Activated CD4-positive, CD25-positive, alpha-beta regulatory T cell treated with anti-CD3 and anti-CD28 coated beads, Interleukin-2, amount 50 U/mL, for 24 hours (primary cell): ENCODE measurements around the gene TYW1B.
"Not testable (repeated sequence)": the region's sequence is repeated elsewhere in the genome, so short reads cannot be mapped to it uniquely, and the experiment has no call there.

ENCODE experiments used
- ATAC-seq, 2 donors: fragments of 150-1000 bp; cut with Tn5 transposase; one replicate each; pipeline ENCODE4 v1.10.0; 2021; ENCODE audit warnings: mild to moderate bottlenecking in 1 of 2, moderate library complexity in 1 of 2

TYW1B gene

GRCh38 chr7:72753781-72754180 lies 74.2 kb downstream of the TYW1B start:
- ATAC-seq: no peak

GRCh38 chr7:72753229-72753628 lies 74.8 kb downstream of the TYW1B start:
- not testable (repeated sequence) for ATAC-seq

GRCh38 chr7:72751978-72752377 lies 76.0 kb downstream of the TYW1B start:
- no peak for ATAC-seq

DNA sequence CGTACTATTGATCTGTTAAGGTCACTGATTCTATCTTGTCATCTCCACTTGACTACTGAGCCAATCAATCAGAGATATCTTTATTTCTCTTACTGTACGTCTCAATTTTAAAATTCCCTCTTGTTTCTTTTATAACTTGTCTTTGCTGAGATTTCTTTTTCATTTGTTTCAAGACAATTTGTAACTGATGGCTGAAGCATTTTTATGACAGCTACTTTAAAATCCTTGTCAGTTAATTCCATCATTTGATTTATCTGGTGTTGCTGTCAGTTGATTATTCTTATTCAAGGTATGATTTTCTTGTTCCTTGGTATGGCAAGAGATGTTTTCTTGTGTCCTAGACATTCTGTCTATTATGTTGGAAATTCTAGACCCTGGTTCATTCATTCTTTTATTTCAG lies 76.6 kb downstream of the TYW1B start:
- ATAC-seq: no peak

DNA sequence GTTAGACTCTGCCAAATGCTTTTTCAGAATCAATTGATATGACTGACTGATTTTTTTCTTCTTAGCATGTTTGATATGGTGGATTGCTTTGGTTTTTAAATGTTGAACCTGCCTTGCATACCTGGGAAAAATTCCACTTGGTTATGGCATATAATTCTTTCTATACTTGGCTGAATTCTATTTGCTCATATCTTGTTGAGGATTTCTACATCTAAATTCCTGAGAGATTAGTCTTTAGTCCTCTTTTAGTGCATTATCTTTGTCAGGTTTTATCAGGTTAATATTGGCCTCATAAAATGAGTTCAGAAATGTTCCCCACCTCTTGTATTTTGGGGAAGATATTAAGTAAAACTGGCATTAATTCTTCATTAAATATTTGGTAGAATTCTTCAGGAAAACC lies 79.4 kb downstream of the TYW1B start:
- not testable (repeated sequence) for ATAC-seq

- ATAC-seq: not testable (repeated sequence)
Measured at GRCh38 chr7:72744244-72744926, 83.6 kb downstream of the TYW1B start.

DNA sequence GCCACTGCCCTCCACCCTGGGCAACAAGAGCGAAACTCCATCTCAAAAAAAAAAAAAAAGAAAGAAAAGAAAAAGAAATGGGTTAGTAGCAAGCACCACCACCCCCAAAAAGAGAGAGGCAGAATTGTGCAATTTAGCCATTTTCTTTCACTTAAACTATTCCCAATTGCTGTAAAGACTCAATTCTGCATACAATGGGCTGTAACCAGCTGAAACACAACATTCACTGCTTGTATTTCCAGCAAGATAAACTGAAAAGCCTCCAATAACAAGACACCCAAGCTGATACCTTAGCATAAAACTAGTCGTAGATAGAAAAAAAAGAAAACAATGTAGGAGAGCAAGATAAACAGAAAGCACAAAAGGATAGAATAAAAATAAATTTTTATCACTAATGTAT lies 84.2 kb downstream of the TYW1B start:
- not testable (repeated sequence) for ATAC-seq

GRCh38 chr7:72739716-72740115 lies 88.3 kb downstream of the TYW1B start:
- ATAC-seq: not testable (repeated sequence)

DNA sequence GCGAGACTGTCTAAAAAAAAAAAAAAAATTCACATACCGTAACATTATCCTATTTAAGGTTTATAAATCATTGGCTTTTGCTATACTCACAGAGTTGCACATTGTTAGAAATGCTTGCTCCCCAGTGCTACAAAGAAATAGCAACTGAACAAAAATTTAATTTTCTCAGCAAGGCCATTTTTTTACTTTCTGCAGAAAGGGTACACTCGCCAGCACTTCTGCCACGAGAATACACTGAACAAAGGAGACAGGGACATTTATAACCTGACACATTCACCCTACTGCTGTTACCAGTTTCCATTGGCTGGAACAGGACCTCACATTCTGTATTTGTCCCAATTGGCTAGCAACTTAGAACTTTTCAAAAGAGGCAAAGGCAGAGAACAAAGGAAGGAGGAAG lies 92.1 kb downstream of the TYW1B start:
- not testable (repeated sequence) for ATAC-seq

DNA sequence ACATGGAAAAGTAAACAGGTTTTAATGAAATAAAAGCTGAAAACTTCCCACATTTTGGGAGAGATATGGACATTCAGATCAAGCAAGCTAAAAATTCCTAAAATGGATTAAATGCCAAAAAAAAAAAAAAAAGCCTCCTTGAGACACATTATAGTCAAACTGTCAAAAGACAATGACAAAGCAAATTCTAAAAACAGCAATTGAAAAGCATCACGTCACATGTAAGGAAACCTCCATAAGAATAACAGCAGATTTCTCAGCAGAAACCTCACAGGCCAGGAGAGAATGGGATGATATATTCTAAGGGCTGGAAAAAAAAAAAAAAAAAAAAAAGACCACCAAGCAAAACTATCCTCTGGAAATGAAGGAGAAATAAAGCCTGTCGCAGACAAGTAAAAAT lies 97.2 kb downstream of the TYW1B start:
- ATAC-seq: not testable (repeated sequence)

GRCh38 chr7:72730384-72730783 lies 97.6 kb downstream of the TYW1B start:
- not testable (repeated sequence) for ATAC-seq

DNA sequence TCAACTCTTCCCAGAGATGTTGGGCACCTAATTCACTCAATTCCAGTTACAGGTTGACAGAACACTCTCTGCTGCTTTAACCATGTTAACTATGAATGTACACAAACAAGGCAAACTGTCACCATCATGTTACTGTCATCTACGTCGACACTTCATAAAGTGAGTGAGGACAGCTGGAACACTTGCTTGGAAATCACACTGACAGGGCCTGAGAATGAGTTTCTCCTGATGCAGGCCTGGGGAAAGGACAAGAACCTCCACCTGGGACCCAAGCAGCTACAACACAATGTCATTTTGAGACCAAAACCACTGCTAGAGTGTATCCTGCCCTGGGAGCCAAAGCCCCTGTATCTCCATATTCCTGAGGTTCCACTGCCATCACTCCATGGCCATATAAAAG lies 98.9 kb downstream of the TYW1B start:
- not testable (repeated sequence) for ATAC-seq

DNA sequence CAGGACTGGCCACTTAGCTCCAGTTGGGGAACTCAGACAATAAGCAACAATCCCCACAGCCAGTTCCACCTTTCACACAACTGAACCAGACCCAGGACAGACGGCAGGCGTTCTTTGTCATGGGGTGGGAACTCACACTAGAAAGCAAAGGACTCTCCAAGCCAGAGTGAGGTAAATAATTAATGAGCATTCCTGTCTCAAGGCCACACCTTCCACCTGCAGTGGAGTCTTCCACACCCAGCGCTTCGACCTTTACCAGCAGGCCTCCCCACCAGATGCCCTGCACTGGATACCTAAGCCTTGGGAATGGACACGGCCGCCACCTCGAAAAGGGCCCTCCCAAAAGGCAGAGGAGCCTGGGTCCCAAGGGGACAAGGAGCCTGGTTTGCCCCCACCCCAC lies 105.3 kb downstream of the TYW1B start:
- not testable (repeated sequence) for ATAC-seq

- ATAC-seq: not testable (repeated sequence)
Measured at GRCh38 chr7:72720890-72721289, 107.1 kb downstream of the TYW1B start.

DNA sequence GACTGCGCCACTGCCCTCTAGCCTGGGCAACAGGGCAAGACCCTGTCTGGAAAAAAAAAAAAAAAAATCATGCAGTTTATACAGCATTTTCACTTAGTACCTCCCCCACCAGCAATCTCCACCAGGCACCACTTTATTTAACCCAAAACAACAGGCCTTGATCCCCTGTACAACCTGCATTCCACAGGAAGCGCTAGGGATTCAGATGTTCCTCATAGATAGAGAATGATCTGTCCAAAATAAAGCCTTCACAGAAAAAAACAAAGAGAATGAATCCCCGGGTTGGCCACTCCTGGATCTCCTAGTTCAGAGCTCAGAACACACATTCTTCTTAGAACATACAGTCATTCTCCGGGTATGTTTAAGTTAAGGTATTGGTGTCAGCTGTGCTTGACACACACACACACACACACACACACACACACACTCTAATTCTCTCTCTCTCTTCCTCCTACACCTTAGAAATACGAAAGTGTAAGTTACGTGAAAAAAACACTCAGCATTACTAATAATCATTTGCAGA lies 110.7 kb downstream of the TYW1B start:
- not testable (repeated sequence) for ATAC-seq

- ATAC-seq: not testable (repeated sequence)
Measured at GRCh38 chr7:72711927-72712326, 116.1 kb downstream of the TYW1B start.

DNA sequence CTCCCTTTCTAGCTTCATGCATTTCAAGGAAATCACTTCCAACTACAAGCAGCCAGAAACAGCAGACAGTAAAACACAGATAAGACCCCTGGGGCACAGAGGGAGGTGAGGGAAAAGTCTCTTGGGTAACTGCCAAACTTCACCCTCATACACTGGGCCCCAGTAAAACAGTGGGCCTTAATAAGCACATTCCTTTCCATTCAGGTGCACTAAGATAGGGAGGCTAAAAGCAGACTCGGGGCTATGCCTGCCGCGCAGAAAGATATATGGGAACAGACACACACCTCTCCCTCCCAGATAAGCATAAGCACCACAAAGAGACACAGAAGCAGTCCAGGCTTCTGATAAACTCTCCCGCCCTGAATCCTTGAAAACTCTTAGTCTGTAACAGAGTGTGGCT lies 117.0 kb downstream of the TYW1B start:
- no peak for ATAC-seq

GRCh38 chr7:72709909-72710308 lies 118.1 kb downstream of the TYW1B start:
- no peak for ATAC-seq

- not testable (repeated sequence) for ATAC-seq
Measured at GRCh38 chr7:72708371-72709050, 119.5 kb downstream of the TYW1B start.

DNA sequence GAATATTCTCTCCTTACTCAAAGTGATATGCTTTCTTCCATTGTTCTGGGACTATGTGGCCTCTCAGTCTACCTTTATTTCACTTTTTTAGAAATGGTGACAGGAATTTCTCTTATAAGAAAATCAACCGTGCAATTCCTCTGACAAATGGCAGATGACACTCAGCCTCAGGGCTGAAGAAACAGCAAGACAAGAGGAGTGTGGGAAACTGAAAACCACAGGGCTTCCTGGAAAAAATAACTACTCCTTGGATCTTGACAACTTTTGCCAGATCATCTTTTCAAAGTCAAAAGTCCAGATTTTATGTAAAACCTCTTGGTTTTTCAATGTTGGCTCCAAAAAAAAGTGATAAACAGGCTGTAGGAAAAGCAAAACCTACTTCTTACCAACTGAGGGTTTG lies 121.5 kb downstream of the TYW1B start:
- ATAC-seq: no peak

DNA sequence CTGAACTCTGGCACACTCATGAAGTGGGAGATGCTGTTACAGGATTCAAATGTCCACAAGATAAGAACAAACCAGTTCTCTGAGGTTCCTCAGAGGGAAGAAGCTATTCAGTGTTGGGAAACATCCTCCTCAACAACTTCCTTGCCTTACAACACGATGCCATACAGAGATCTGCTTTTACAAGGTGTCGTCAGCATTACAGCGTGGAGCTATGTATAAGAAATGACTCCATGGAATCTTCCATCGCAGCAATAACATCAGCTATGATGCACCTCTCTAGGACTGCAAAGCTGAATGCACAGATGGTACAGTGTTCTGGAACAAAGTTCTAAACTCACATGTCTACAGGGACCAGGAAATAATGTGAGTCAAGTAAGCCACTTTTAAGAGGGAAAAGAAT lies 122.3 kb downstream of the TYW1B start:
- not testable (repeated sequence) for ATAC-seq

- no peak for ATAC-seq
Measured at GRCh38 chr7:72704894-72705293, 123.1 kb downstream of the TYW1B start.

DNA sequence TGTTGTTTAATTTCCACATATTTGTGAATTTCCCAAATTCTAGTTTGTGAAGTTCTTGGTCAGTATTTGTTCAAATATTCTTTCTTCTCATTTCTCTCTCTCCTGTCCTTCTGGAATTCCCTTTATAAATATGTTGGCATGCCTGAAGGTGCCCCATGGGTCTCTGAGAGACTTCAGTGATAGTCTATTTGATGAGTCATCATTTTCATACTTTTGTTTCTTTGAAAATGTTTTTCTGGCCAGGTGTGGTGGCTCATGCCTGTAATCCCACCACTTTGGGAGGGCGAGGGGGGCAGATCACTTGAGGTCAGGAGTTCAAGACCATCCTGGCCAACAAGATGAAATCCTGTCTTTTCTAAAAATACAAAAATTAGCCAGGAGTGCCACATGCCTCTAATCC lies 127.5 kb downstream of the TYW1B start:
- not testable (repeated sequence) for ATAC-seq

DNA sequence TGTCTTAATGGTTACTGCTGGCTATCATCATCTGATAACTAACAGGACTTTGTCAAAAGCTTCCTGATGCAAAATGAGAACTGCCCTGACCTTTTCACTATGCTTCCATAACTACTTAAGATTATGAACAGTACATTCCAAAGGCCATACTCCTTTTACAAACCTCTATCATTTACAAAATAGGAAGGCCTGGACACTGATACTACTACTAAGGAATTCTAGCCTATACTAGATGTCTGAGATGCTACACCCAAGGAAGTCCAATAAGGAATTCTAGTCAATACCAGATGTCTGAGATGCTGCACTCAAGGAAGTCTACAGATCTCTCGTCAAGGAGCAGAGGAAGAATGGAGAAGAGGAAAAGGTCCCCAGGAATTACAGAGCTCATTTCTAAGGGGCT lies 130.9 kb downstream of the TYW1B start:
- ATAC-seq: not testable (repeated sequence)
